Fibroblast of upper back skin (primary cell): Measurements from ENCODE around the gene BAX.

ENCODE experiments used
- DNase-seq: peaks from one replicate; pipeline ENCODE4 v3.0.0-alpha.2; 2013

The BAX gene

DNA sequence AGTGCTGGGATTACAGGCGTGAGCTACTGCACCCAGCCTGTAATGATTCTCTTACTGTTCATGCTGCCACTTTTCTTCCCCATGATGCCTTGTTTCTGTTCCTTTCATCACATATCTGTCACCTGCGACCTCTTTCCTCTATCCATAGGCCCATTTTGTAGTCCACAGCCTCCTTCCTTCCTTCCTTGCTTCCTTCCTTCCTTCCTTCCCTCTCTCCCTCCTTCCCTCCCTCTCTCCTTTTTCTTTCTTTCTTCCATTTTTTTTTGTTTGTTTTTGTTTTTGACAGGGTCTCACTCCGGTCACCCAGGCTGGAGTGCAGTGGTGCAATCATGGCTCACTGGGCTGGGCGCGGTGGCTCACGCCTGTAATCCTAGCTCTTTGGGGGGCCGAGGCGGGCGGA is 34.2 kb downstream of the BAX start:
- DNase-seq = no peak

DNA sequence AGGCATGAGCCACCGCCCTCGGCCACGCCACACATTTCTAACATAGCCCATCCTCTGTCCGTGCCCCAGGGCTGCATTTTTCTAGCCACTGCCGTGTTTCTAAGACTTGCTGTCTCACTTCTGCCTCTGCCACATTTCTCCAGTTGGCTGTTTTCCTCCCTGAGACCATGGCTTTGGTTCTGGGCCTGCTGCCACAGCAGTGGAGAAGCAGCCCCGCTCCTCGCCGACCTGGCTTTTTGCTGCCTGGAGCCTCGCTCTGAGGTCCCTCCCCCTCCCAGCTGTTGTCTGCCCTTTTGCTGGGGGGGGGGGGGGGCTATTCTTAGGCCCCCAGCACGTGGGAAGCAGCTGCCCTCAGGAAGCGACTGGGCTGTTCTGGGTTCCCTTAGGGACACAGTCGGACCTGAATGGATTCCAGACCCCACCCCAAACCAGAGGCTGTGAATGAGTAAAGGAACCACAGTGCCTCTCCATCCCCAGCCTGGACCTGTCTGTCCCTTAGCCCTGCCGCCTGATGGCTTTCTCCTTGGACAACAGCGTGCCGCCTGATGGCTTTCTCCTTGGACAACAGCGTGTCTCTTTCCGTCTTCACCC is 35.1 kb downstream of the BAX start:
- no peak for DNase-seq

DNA sequence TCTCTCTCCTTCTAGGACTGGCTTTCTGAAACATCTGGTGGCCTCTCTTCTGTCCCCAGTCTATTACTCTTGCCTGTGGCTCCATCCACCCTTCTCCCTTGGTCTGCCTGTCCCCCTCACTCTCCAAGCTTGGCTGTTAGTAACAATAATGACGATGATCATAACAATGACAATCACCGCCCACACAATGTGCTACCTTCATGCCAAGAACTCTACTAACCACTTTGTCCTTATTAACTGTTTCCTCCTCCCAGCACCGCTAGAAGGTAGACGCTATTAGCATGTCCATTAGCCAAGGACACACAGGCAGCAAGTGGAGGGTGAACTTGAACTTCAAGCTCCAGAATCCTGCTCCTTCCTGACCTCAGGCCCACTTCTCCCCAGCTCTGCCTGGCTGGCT is 35.7 kb downstream of the BAX start:
- no peak for DNase-seq

DNA sequence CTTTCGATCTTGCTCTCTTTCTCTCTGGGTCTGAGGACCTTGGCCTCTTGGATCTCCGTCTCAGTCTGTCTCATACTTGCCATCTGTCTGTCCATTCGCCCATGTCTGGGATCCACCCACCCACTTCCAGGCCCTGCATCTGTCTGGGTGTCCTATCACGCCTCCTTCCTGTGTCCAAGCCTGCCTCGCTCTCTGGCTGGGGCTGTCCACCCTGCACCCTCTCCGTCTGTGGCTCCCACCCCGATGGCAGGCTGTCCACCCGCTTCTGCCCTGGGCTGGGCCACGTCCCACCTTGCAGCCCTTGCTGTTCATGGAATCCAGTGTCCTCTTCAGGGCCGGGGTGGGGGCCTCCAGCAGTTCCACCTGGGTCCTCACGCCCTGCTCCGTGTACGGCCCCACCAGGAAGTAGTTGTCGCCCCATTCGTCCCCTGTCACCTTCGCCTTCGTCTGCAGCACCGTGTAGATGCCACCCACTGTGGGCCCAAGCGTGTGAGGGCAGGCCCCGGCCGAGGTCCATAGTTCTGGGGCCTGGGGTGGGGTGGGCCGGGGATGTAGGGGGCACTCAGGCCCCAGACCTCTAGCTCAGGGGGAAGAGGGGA is 36.4 kb downstream of the BAX start:
- DNase-seq = no peak

DNA sequence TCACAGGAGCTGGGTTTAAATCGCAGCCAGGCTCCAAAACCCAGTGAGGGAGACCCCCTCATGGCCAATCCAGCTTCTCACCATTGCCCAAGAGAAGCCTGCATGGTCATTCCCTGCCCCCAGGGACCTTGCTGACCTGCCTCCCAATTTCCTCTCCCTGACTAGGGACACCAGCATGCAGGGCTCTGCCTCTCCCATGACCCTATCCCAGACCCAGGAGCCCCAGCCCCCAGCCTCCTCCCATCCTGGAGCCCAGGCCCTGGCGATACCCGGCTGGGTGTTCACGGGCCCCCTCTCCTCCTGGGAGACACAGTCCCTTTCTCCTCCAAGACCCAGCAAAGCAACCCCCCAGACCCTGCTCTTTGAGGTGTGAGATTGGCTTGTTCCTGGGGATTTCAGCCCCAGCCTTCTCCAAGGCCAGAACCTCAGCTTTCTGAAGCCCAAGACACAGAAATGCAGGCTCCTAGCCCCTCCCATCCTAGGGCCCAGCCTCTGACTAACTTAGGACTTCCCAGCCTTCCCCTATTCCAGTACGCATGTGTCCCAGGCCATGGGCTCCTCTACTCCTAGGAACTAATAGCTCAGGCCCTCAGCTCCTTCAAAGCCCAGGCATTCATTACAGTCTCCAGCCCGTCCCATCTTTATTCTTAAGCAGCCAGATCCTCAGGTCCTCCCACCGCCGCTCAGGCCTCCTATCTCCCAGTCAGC is 37.4 kb downstream of the BAX start:
- DNase-seq = peak; percentile 77

DNA sequence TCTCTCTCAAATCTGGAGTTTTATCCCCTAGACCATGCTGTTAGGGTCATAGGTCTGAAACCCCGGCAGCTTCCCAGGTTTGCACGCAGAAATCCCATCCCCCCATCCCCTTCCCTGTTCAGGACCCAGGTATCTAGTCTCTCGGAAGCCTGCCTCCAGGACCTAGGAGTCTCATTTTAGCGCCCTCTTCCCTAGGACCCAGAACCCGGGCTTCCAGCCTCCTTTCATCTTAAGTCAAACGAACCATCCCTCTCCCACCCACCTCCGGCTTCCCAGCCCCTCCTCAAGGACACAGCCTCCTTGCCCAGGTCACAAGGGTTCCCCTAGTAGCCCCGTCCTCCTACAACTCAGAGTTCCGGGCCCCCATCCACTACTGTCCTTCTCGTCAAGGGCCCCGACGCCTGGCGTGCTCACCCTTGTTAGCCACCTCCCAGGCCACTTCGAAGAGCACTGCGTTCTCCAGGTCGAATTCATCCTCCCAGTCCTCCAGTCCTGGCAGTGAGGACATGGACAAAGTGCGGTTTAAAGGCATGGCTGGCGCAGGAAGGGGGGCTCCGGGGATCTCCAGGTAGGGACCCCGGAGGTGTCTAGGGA is 38.0 kb downstream of the BAX start:
- DNase-seq = no peak

DNA sequence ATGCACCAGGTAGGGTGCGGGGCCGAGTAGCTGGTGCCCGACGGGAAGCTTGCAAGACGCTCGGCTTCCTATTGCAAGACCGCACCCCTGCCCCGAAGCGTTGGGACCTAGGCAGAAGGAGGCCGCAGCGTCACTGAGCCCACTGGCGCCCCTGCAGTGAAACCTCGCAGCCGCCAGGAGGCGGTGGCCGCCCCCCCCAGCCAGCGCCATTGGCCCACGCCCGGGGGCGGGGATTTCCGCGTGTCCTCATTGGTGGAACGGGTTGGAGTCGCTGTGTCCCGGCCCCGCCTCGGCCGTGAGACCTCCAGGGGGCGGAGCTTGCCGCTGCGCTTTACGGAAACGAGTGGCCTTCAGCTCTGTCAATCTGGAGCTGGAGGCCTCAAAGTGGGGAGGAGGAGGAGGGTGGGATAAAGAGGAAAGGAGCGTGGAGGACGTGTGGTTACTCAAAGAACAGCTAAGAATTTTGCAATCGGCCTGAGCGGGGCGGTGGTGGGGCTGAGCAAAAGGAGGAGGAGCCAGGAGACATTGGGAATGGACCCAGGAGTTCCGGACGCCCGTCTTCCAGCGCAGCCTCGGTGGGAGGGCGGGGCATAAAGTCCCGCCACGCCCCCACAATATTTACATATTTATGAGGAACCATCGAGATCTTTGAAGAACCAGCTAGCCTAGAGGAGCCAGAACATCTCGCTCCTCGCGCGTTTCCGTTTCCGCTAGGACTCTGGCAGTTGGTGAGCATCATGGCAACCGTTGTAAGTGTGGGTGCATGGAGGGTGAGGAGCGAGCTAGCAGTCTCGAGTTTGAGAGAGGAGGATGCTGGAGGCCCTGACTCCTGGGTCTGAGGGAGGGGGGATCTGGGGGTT is 38.7 kb downstream of the BAX start, which contains the start of the genes GYS1 and RUVBL2:
Gene GYS1, minus strand, starts transcription at position 135 of the 860 bp plus-strand sequence. CDS start 197 bp downstream, outside the sequence.
Gene RUVBL2, plus strand, starts transcription at position 713 of the 860 bp plus-strand sequence. Its CDS starts 25 bp downstream, at position 738.
- peak; percentile 100 for DNase-seq

DNA sequence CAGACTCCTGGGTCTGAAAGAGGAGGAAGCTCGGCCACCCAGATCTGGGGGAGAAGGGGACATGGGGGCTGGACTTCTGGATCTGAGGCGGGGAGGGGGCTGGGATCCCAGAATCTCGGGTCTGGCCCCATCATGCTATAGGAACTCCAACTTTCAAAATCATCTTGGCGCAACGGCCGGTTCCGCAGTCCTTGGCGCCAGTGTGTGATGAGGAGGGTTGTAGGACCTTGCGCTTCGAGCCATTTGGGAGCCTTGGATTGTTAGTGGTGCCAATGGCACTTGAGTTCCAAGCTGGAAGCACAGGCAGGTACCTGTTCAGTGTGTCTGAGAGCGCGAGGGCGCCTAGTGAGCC is 39.3 kb downstream of the BAX start:
- no peak for DNase-seq

DNA sequence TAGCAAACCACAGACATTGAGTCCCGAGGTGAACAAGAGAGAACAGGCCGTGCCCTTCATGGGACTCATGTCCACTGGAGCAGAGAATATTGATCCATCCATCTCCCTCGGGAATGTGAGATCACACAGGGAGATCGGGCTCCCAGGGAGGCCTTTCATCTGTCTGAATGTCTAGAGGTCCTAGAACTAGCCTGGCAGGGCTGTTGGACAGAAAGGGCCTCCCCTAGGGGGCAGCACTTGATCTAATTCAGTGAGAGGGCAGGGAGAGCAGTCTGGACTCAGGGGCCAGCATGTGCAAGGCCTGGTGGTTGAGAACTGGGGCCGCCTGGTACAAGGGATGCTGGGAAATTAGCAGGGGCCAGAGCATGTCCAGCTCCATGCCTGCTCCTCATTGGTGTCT is 43.3 kb downstream of the BAX start:
- DNase-seq = peak; percentile 48

DNA sequence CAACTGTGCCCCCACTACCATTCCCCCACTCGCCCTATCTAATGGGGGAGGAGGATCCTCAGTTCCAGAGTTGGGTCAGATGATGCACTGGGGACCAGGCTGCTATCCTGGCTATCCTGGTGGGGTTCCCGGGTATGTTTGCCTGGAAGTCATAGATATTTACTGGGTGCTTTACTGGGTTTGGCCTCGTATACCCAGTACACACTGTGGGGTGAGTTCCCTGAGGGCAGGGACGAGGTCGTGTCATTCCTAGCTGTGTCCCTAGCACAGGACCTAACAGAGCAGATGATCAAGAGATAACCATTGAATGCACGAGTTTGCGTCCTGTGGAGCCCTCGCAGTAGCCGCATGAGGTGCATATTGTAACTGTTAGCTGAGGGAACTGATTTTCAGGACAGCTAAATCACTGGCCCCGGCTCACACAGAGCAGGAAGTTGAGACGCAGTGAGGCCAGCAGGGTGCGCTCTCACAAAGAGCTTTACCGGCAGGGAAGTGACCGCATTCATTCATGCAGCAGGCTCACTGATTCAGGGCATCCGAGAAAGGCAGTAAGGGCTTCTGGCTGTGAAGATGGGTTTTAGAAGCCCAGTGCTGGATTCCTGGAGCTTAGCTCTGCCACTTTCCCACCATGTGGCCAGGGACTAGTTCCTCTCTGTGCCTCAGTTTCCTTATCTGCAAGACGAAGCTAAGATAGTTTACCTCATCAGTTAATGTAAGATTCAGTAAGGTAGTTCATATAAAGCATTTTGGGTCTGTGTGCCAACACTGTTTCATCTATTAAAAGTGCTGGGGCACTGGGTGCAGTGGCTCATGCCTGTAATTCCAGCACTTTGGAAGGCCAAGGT is 45.0 kb downstream of the BAX start:
- peak; percentile 67 for DNase-seq

DNA sequence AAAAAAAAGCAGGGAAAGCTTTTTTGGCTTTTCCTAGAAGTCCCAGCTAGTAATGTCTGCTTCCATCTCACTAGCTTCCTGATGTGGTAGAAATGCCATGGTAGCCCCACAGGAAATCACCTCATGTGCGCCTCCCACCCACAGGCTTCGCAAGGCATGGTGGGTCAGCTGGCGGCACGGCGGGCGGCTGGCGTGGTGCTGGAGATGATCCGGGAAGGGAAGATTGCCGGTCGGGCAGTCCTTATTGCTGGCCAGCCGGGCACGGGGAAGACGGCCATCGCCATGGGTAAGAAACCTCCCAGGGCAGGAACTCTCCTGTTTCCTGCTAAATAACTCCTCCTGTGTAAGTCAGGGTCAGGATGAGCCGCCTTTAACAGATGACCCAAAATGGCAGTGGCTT is 49.5 kb downstream of the BAX start:
- no peak for DNase-seq

DNA sequence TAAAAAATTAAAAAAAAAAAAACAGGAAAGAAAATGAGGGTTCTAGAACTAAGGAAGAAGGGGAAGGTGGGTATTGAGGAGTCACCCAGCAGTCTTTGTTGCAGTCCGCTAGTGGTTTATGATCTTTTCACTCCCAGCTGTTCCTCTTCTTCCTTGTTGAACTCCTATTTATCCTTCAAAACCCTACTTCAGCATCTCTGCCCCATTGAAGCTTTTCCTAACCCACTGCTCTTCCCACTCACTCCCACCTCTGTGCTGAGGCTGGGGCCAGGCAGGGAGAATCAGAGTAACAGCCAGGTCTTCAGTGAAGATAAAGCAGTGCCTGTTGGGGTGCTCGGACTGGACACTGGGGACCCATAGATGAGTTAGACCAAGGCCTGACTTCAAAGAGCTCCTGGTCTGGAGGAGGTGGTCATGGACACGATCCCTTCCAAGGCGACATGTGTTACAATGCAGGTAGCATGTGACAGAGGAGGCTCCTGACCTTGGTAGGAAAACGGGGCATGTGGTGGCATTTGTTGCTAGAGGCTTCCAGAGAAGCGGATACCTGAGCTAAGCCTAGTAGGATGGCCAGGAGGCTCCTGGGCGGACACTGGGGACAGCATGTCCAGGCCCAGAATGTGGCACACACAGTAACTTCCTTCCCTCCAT is 50.4 kb downstream of the BAX start:
- no peak for DNase-seq

DNA sequence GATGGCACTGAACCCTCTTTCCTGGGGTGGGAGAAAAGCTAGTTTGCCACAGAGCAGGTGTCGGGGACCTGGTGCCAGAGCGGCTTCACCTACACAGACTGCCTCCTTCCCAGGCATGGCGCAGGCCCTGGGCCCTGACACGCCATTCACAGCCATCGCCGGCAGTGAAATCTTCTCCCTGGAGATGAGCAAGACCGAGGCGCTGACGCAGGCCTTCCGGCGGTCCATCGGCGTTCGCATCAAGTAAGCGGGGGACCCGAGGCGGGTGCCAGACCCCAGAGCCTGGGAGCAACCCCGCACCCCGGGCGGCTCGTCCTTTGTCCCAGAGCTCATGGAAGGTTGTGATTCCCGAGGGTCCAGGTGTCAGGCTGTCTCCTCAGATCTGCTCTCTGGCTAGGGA is 52.2 kb downstream of the BAX start:
- DNase-seq = no peak

DNA sequence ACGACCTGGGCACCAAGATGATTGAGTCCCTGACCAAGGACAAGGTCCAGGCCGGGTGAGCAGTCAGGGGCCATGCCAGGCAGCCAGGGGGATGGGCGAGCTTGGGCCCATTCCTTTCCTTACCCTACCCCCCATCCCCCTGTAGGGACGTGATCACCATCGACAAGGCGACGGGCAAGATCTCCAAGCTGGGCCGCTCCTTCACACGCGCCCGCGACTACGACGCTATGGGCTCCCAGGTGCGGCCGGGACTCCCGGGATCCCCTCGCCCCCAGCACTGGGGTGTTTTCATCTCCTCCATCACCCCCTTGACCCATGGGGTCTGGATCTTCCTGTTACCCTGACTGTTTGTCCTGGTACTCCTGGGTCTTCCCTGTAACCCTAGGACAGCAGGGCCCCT is 55.2 kb downstream of the BAX start:
- DNase-seq = no peak

DNA sequence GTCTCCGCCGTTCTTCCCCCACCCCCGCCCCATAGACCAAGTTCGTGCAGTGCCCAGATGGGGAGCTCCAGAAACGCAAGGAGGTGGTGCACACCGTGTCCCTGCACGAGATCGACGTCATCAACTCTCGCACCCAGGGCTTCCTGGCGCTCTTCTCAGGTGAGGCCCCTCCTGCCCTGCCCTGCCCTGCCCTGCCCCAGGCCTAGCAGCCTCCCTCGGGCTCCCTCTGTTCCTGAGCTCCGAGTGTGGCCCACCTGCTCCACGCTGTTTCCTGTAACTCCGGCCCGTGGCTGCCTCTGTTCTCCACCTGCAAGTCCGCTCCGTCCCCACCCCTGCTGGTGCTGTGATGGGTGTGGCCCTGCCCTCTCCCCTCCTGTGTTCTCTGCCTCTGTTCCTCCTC is 55.8 kb downstream of the BAX start:
- DNase-seq = no peak

DNA sequence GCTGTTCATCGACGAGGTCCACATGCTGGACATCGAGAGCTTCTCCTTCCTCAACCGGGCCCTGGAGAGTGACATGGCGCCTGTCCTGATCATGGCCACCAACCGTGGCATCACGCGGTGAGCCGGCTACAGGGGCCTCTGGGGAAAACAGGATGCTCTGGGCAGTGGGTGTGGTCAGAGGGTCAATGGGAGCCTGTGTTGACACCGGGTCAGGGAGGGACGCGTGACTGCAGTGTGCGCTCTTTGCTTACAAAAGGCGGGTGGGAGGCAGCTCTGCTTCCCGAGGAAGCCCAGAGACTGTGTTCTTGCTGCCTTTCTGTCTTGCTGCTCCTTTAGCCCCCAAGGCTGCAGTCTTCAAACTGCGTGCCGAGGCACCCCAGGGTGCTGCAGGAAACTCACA is 56.5 kb downstream of the BAX start:
- no peak for DNase-seq
